ENCODE results near the gene MOV10. TPM values are rescaled to one million over a fixed set of nuclear protein-coding genes. Genes with fewer than 3 reads are reported as not detected.

Gene MOV10
- total and polyA plus RNA-seq, 9 of the 15 experiments (the other 6 are each of a cell fraction or from before 2014, with no cell fraction given) = 16.7 to 105 (median 49.5) TPM

DNA sequence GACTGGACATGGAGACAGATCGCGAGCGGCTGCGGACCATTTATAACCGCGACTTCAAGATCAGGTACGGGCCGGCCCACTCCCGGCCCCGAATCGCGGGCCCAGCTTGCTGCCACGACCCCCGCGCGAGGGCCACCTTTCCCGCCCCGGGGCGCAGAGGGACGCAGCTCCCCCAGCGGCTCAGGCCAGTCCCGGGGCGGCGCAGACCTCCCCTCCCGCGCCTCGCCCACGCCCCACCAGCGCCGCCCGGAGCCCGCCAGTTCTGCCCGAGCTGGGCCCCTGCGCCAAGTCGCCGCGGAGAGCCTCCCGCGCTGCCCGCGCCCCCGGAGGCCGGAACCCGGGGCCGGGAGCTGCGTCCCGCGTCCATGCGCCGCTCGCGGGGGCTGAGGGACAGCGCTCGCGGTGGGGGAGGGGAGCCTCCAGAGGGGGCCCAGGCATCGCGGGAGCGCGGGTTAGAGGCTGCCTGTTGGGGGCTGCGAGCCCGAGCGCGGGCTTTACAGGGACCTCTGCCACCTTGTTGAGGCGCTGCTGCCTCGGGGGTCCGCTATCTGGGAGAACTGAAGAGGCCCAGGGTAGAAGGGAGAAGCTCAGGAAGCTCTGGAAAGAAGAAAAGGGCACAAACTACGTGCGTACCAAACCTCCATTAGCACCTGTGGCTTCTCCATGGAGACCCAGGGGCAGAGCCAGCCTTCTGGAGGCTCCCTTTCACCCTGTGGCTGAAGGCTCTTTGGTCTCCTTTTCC is 698 bp downstream of the MOV10 start (continued):
- TF ChIP-seq TCF7L2 (IDR thresholded peaks at IDR 0.05; ENCODE audit: low read depth, low read length) (no peak), FOXJ3 (CRISPR knock-in tag; IDR thresholded peaks at IDR 0.05) (no peak), CCNT2 (IDR thresholded peaks at IDR 0.05; ENCODE audit: borderline replicate concordance, extremely low read depth, insufficient read length, low read depth, low read length) (peak; percentile 91), ZNF764 (CRISPR knock-in tag; IDR thresholded peaks at IDR 0.05; ENCODE audit: low read depth) (no peak), KDM2B (CRISPR knock-in tag; IDR thresholded peaks at IDR 0.05) (no peak), SLC30A9 (CRISPR knock-in tag; IDR thresholded peaks at IDR 0.05) (no peak), MXI1 (IDR thresholded peaks at IDR 0.05; ENCODE audit: low read depth, low read length) (no peak), CBX3 (IDR thresholded peaks at IDR 0.05; ENCODE audit: borderline replicate concordance in 1 of 2, low read length in 2 of 2) (no peak), ZNF165 (CRISPR knock-in tag; IDR thresholded peaks at IDR 0.05; ENCODE audit: borderline replicate concordance) (0 out of 2 replicates have a peak, but pooled peaks have one; percentile 26), CBX2 (IDR thresholded peaks at IDR 0.05; ENCODE audit: insufficient read depth, low read length, poor library complexity, severe bottlenecking) (no peak), RBM39 (optimal IDR thresholded peaks at IDR 0.05; ENCODE audit: low read depth, low read length) (no peak), MYC (IDR thresholded peaks at IDR 0.05; ENCODE audit: low read depth, low read length) (no peak), MYC (CRISPR knock-in tag; IDR thresholded peaks at IDR 0.05; ENCODE audit: borderline replicate concordance, low read depth) (no peak), FOSL1 (tag; conservative IDR thresholded peaks at IDR 0.05) (no peak; the same call in 1 of the 2 replicates), RBM15 (IDR thresholded peaks at IDR 0.05; ENCODE audit: insufficient read depth, low read length) (no peak), ZNF384 (IDR thresholded peaks at IDR 0.05; ENCODE audit: low read depth, low read length) (no peak), ATF7 (IDR thresholded peaks at IDR 0.05) (no peak), MCM2 (IDR thresholded peaks at IDR 0.05; ENCODE audit: low read depth) (no peak), NBN (IDR thresholded peaks at IDR 0.05; ENCODE audit: low read depth) (no peak), TARDBP (IDR thresholded peaks at IDR 0.05) (peak; percentile 55), ZNF507 (tag; conservative IDR thresholded peaks at IDR 0.05) (no peak), TOE1 (IDR thresholded peaks at IDR 0.05; ENCODE audit: borderline replicate concordance) (no peak), TOE1 (CRISPR knock-in tag; IDR thresholded peaks at IDR 0.05; ENCODE audit: borderline replicate concordance, low read depth) (0 out of 2 replicates have a peak, but pooled peaks have one; percentile 20)
- TF ChIP-seq, protein P1, sequence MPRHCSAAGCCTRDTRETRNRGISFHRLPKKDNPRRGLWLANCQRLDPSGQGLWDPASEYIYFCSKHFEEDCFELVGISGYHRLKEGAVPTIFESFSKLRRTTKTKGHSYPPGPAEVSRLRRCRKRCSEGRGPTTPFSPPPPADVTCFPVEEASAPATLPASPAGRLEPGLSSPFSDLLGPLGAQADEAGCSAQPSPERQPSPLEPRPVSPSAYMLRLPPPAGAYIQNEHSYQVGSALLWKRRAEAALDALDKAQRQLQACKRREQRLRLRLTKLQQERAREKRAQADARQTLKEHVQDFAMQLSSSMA (CRISPR knock-in tag; IDR thresholded peaks at IDR 0.05) = no peak
- TF ChIP-seq, protein P2, sequence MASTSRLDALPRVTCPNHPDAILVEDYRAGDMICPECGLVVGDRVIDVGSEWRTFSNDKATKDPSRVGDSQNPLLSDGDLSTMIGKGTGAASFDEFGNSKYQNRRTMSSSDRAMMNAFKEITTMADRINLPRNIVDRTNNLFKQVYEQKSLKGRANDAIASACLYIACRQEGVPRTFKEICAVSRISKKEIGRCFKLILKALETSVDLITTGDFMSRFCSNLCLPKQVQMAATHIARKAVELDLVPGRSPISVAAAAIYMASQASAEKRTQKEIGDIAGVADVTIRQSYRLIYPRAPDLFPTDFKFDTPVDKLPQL (IDR thresholded peaks at IDR 0.05; ENCODE audit: extremely low read depth, insufficient read length) = no peak
- TF ChIP-seq, protein P3, sequence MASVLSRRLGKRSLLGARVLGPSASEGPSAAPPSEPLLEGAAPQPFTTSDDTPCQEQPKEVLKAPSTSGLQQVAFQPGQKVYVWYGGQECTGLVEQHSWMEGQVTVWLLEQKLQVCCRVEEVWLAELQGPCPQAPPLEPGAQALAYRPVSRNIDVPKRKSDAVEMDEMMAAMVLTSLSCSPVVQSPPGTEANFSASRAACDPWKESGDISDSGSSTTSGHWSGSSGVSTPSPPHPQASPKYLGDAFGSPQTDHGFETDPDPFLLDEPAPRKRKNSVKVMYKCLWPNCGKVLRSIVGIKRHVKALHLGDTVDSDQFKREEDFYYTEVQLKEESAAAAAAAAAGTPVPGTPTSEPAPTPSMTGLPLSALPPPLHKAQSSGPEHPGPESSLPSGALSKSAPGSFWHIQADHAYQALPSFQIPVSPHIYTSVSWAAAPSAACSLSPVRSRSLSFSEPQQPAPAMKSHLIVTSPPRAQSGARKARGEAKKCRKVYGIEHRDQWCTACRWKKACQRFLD (CRISPR knock-in tag; IDR thresholded peaks at IDR 0.05) = peak; percentile 70; the same call in 1 of the 2 replicates
